Measurements from ENCODE around the gene NCOA1. TPM values are rescaled to one million over a fixed set of nuclear protein-coding genes. Genes with fewer than 3 reads are reported as not detected.

NCOA1 gene
- total and polyA plus RNA-seq, 7 donors, result 12.8 to 78.1 (median 44.2) TPM

DNA sequence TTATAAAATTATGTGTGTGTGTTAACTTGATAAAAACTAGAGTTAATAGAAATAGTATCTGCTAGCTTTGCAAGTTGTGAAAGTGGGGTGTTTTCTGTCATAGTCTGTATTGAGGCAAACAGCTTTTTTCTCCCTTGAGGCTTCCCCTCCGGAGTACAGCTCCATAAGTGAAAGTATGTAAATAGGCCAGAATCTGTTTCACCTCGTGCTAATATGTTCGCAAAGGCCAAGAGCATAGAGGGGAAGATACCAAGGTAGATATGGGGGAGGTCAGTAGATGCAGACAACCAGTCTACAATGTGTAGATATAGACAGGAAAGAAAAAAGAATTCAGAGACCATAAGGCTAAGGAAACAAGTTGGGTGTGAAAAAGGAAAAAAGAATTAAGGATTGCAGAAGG lies 229.3 kb downstream of the NCOA1 start:
- 33 to 48% (median 37%) methylated on average over 3 of the region's 3 CpGs for whole genome bisulfite sequencing, 3 donors
- Histone ChIP-seq H3K4me1 (peaks cover 40% of the 10 kb centered on the region), H3K27ac (peak overlapping the region; percentile 81), H3K27me3 (ENCODE audit: insufficient read depth in 3 of 3, low read length in 2 of 3) (no peaks in the 10 kb centered on the region), H3K9me3 (no peaks in the 10 kb centered on the region), H3K36me3 (ENCODE audit: insufficient read depth in 1 of 2, low read depth in 1 of 2) (peaks cover 0 to 30% of the 10 kb centered on the region in 2 donors), H3K4me3 (no peak overlapping the region)
- TF ChIP-seq, protein P1, sequence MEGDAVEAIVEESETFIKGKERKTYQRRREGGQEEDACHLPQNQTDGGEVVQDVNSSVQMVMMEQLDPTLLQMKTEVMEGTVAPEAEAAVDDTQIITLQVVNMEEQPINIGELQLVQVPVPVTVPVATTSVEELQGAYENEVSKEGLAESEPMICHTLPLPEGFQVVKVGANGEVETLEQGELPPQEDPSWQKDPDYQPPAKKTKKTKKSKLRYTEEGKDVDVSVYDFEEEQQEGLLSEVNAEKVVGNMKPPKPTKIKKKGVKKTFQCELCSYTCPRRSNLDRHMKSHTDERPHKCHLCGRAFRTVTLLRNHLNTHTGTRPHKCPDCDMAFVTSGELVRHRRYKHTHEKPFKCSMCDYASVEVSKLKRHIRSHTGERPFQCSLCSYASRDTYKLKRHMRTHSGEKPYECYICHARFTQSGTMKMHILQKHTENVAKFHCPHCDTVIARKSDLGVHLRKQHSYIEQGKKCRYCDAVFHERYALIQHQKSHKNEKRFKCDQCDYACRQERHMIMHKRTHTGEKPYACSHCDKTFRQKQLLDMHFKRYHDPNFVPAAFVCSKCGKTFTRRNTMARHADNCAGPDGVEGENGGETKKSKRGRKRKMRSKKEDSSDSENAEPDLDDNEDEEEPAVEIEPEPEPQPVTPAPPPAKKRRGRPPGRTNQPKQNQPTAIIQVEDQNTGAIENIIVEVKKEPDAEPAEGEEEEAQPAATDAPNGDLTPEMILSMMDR (IDR thresholded peaks at IDR 0.05), result no peak
- intact Hi-C loops (cut with DNase I), result loop anchor here (5.0 to 10.0 kb wide), 2 partner anchors 223 to 296 kb away; no protein-coding TSS in a partner anchor
- DNase-seq (no peak), ATAC-seq (peak in 2 of 4 donors; percentile 21 to 36)

DNA sequence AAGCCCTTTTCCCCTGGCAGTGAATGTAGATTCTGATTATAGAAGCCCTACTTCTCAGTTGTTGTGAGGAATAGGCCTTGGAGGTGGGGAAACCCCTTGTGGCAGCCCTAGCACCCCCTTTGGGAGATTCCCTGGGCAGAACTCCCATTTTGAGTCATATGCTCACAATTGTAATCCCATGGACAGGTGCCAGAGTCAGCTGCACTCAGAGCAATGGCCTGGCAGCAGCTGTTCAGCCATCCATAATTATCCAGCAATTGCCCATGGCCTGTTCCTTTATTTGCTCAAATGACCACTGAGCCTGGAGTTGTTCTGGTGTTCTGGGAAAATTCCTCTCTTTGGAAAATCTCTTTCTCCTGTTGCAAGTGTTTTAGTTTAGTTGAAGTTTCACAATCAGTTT lies 230.4 kb downstream of the NCOA1 start:
- Histone ChIP-seq H3K4me3 (peak overlapping the region; percentile 13), H3K4me1 (peaks cover 40% of the 10 kb centered on the region), H3K27ac (peak overlapping the region; percentile 81), H3K9me3 (no peaks in the 10 kb centered on the region), H3K36me3 (ENCODE audit: insufficient read depth in 1 of 2, low read depth in 1 of 2) (peaks cover 0 to 23% of the 10 kb centered on the region in 2 donors), H3K27me3 (ENCODE audit: insufficient read depth in 3 of 3, low read length in 2 of 3) (no peaks in the 10 kb centered on the region)
- intact Hi-C loops (cut with DNase I), result loop anchor here (5.0 to 10.0 kb wide), 2 partner anchors 224 to 297 kb away; no protein-coding TSS in a partner anchor
- TF ChIP-seq, protein P1 (IDR thresholded peaks at IDR 0.05), result no peak
- peak; percentile 63 to 89 for DNase-seq
- ATAC-seq, result peak; percentile 94 to 97 (median 95)

DNA sequence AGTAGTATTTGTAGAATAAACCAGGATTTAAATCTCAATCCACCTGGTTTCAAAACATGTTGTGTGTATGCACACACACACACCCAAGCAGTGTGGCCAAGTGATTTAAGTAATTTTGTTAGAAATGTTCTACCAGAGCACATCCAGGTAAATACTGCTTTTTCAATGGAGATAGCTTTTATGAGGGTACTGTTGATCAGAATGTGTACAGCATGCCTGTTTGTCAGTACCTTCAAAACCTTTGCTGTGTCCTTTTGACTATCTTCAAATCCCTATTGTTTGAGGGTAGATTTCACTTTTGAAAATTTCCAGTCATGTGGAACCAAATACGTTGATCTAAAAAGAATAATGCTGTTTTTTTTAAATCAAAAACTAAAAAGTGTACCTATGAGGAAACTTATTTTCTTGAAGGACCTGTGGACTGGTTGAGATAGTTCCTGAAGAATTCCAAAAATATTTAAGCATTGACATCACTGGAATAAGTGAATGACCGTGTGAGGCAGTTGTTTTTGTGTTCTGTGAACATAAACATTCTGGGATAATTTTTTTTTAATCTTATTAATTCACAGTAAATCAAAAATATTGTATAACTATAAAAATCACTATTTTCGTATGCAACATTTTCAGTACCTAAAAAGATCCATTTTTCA lies 231.2 kb downstream of the NCOA1 start:
- peaks cover 40% of the 10 kb centered on the region for H3K4me1 ChIP-seq
- 68 to 79% (median 72%) methylated on average over 3 of the region's 3 CpGs for WGBS, 3 donors
- TF ChIP-seq, protein P1 (IDR thresholded peaks at IDR 0.05), result no peak
- H3K9me3 ChIP-seq, result no peaks in the 10 kb centered on the region
- peak overlapping the region; percentile 81 for H3K27ac ChIP-seq
- intact Hi-C loops (cut with DNase I), result loop anchor here (5.0 to 10.0 kb wide), 2 partner anchors 225 to 297 kb away; no protein-coding TSS in a partner anchor
- peak overlapping the region; percentile 13 for H3K4me3 ChIP-seq
- no peak for ATAC-seq
- DNase-seq, result no peak
- H3K36me3 ChIP-seq (ENCODE audit: insufficient read depth in 1 of 2, low read depth in 1 of 2), result peaks cover 0 to 23% of the 10 kb centered on the region in 2 donors
- H3K27me3 ChIP-seq (ENCODE audit: insufficient read depth in 3 of 3, low read length in 2 of 3), result no peaks in the 10 kb centered on the region

DNA sequence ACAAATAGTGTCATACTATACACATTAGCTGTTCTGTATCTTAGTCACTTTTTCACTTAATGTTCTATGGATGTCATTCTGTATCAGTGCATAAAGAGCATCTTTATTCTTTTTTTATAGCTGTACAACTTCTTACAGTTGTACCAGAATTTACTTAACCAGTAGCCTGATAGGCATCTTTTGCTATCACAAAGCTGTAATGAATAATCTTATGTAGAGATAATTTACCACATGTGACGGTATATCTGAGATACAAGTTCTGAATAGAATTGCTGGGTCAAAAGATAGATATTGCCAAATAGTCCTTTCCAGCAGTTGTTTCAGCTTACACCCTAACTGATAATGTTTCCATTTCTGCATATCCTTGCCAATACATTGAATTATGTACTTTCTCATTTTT lies 232.1 kb downstream of the NCOA1 start:
- H3K36me3 ChIP-seq (ENCODE audit: insufficient read depth in 1 of 2, low read depth in 1 of 2), result peaks cover 0 to 23% of the 10 kb centered on the region in 2 donors
- H3K4me1 ChIP-seq, result peaks cover 40% of the 10 kb centered on the region
- intact Hi-C loops (cut with DNase I), result loop anchor here (5.0 to 10.0 kb wide), 2 partner anchors 226 to 298 kb away; no protein-coding TSS in a partner anchor
- DNase-seq, result no peak
- H3K27ac ChIP-seq, result no peak overlapping the region
- H3K9me3 ChIP-seq, result no peaks in the 10 kb centered on the region
- TF ChIP-seq, protein P1 (IDR thresholded peaks at IDR 0.05), result no peak
- WGBS, 3 donors, result 37 to 61% (median 41%) methylated on average over 1 of the region's 1 CpG
- ATAC-seq, result no peak
- H3K4me3 ChIP-seq, result no peak overlapping the region
- no peaks in the 10 kb centered on the region for H3K27me3 ChIP-seq (ENCODE audit: insufficient read depth in 3 of 3, low read length in 2 of 3)
